ENCODE results near the gene HIRIP3. TPM values are rescaled to one million over a fixed set of nuclear protein-coding genes. Genes with fewer than 3 reads are reported as not detected.
A peak's percentile ranks its signal among the peaks of the same experiment; 100 is the strongest.

Gene HIRIP3
- total and polyA plus RNA-seq, 2 of the 13 experiments (the other 11 are each of a cell fraction or from before 2014, with no cell fraction given): 12.6 to 17.2 TPM

DNA sequence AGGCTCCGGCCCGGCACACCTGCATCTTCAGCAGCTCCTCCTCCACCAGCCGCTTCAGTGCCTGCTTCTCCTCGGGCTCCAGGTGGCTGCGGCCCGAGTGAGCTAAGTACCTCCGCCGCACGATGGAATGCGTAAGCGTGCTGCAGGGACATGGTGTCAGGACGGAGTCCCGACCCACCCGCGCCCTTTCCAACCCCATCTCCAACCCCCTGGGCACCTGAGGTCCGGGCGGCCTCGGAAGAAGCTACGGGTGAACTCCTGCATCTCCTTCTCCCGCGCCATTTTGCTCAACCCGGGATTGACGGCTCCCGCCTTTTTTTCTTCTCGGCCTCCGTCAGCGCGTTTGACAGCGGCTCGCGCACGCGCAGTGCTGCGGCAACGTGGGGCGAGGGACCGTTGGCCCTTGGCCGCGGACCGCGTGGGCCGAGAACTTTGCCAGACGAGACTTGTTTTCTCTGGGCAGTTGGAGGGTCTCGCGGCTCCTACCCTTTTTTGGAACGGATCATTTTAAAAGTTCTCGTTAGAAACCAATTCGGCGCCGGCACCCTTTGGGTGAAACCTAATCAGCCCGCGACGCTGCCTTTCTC is at the start of gene HIRIP3 (continued):
- TF ChIP-seq, protein P1, sequence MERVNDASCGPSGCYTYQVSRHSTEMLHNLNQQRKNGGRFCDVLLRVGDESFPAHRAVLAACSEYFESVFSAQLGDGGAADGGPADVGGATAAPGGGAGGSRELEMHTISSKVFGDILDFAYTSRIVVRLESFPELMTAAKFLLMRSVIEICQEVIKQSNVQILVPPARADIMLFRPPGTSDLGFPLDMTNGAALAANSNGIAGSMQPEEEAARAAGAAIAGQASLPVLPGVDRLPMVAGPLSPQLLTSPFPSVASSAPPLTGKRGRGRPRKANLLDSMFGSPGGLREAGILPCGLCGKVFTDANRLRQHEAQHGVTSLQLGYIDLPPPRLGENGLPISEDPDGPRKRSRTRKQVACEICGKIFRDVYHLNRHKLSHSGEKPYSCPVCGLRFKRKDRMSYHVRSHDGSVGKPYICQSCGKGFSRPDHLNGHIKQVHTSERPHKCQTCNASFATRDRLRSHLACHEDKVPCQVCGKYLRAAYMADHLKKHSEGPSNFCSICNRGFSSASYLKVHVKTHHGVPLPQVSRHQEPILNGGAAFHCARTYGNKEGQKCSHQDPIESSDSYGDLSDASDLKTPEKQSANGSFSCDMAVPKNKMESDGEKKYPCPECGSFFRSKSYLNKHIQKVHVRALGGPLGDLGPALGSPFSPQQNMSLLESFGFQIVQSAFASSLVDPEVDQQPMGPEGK (CRISPR knock-in tag; IDR thresholded peaks at IDR 0.05): peak; percentile 16; the same call in 1 of the 2 replicates
- peak; percentile 84 for TF ChIP-seq ARHGAP35 (CRISPR knock-in tag; IDR thresholded peaks at IDR 0.05; ENCODE audit: borderline replicate concordance)
- peak; percentile 53; the same call in 1 of the 2 replicates for TF ChIP-seq SP140L (CRISPR knock-in tag; IDR thresholded peaks at IDR 0.05; ENCODE audit: borderline replicate concordance)
- no peak for TF ChIP-seq RFX3 (CRISPR knock-in tag; IDR thresholded peaks at IDR 0.05)
- no peak for TF ChIP-seq FOXK1 (CRISPR knock-in tag; IDR thresholded peaks at IDR 0.05; ENCODE audit: borderline replicate concordance, low read depth)
- TF ChIP-seq ZNF124 (CRISPR knock-in tag; IDR thresholded peaks at IDR 0.05): no peak
- TF ChIP-seq ZNF839 (CRISPR knock-in tag; IDR thresholded peaks at IDR 0.05; ENCODE audit: borderline replicate concordance): peak; percentile 40; the same call in 1 of the 2 replicates
- peak; percentile 73; the same call in 1 of the 2 replicates for TF ChIP-seq HOXD1 (CRISPR knock-in tag; IDR thresholded peaks at IDR 0.05)
- TF ChIP-seq, protein P2, sequence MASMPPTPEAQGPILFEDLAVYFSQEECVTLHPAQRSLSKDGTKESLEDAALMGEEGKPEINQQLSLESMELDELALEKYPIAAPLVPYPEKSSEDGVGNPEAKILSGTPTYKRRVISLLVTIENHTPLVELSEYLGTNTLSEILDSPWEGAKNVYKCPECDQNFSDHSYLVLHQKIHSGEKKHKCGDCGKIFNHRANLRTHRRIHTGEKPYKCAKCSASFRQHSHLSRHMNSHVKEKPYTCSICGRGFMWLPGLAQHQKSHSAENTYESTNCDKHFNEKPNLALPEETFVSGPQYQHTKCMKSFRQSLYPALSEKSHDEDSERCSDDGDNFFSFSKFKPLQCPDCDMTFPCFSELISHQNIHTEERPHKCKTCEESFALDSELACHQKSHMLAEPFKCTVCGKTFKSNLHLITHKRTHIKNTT (CRISPR knock-in tag; IDR thresholded peaks at IDR 0.05): no peak
- 0 out of 2 replicates have a peak, but pooled peaks have one; percentile 57 for TF ChIP-seq FLYWCH1 (CRISPR knock-in tag; IDR thresholded peaks at IDR 0.05)
- TF ChIP-seq PRPF4 (IDR thresholded peaks at IDR 0.05; ENCODE audit: low read depth, low read length, poor library complexity, severe bottlenecking): no peak
- TF ChIP-seq ZNF317 (CRISPR knock-in tag; IDR thresholded peaks at IDR 0.05): no peak
- TF ChIP-seq ZNF790 (CRISPR knock-in tag; IDR thresholded peaks at IDR 0.05; ENCODE audit: borderline replicate concordance): peak; percentile 89
- no peak for TF ChIP-seq ZNF230 (CRISPR knock-in tag; IDR thresholded peaks at IDR 0.05)
- TF ChIP-seq, protein P3, sequence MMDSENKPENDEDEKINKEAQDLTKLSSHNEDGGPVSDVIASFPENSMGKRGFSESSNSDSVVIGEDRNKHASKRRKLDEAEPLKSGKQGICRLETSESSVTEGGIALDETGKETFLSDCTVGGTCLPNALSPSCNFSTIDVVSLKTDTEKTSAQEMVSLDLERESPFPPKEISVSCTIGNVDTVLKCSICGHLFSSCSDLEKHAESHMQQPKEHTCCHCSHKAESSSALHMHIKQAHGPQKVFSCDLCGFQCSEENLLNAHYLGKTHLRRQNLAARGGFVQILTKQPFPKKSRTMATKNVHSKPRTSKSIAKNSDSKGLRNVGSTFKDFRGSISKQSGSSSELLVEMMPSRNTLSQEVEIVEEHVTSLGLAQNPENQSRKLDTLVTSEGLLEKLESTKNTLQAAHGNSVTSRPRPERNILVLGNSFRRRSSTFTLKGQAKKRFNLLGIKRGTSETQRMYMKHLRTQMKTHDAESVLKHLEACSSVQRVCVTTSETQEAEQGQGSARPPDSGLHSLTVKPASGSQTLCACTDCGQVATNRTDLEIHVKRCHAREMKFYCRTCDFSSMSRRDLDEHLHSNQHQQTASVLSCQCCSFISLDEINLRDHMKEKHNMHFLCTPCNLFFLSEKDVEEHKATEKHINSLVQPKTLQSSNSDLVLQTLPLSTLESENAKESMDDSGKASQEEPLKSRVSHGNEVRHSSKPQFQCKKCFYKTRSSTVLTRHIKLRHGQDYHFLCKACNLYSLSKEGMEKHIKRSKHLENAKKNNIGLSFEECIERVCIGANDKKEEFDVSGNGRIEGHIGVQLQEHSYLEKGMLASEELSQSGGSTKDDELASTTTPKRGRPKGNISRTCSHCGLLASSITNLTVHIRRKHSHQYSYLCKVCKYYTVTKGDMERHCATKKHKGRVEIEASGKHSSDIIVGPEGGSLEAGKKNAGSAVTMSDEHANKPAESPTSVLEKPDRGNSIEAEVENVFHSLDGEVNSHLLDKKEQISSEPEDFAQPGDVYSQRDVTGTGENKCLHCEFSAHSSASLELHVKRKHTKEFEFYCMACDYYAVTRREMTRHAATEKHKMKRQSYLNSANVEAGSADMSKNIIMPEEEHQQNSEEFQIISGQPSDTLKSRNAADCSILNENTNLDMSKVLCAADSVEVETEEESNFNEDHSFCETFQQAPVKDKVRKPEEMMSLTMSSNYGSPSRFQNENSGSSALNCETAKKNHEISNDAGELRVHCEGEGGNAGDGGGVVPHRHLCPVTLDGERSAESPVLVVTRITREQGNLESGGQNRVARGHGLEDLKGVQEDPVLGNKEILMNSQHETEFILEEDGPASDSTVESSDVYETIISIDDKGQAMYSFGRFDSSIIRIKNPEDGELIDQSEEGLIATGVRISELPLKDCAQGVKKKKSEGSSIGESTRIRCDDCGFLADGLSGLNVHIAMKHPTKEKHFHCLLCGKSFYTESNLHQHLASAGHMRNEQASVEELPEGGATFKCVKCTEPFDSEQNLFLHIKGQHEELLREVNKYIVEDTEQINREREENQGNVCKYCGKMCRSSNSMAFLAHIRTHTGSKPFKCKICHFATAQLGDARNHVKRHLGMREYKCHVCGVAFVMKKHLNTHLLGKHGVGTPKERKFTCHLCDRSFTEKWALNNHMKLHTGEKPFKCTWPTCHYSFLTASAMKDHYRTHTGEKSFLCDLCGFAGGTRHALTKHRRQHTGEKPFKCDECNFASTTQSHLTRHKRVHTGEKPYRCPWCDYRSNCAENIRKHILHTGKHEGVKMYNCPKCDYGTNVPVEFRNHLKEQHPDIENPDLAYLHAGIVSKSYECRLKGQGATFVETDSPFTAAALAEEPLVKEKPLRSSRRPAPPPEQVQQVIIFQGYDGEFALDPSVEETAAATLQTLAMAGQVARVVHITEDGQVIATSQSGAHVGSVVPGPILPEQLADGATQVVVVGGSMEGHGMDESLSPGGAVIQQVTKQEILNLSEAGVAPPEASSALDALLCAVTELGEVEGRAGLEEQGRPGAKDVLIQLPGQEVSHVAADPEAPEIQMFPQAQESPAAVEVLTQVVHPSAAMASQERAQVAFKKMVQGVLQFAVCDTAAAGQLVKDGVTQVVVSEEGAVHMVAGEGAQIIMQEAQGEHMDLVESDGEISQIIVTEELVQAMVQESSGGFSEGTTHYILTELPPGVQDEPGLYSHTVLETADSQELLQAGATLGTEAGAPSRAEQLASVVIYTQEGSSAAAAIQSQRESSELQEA (CRISPR knock-in tag; IDR thresholded peaks at IDR 0.05; ENCODE audit: not compliant biosample characterization): no peak

Measured in HepG2 (cell line).